ENCODE measurements around the gene PARP15. TPM values are rescaled to one million over a fixed set of nuclear protein-coding genes. Genes with fewer than 3 reads are reported as not detected.

PARP15 gene
- total RNA-seq, 2 donors from 2014 or later, result 0.74 to 1.1 TPM

DNA sequence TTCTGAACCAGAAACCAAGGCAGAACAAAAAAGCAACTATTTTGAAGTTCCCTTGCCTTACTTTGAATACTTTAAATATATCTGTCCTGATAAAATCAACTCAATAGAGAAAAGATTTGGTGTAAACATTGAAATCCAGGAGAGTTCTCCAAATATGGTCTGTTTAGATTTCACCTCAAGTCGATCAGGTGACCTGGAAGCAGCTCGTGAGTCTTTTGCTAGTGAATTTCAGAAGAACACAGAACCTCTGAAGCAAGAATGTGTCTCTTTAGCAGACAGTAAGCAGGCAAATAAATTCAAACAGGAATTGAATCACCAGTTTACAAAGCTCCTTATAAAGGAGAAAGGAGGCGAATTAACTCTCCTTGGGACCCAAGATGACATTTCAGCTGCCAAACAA lies 8.7 kb upstream of the PARP15 start:
- Histone ChIP-seq H3K9ac (ENCODE audit: low read depth in 2 of 2, low read length in 2 of 2) (no peak overlapping the region), H3K27ac (no peak overlapping the region), H3K9me3 (no peaks in the 10 kb centered on the region), H3K27me3 (no peaks in the 10 kb centered on the region), H3K4me1 (no peaks in the 10 kb centered on the region), H3K4me3 (no peak overlapping the region), H3K36me3 (peaks cover 17% of the 10 kb centered on the region)
- TF ChIP-seq, protein P1, sequence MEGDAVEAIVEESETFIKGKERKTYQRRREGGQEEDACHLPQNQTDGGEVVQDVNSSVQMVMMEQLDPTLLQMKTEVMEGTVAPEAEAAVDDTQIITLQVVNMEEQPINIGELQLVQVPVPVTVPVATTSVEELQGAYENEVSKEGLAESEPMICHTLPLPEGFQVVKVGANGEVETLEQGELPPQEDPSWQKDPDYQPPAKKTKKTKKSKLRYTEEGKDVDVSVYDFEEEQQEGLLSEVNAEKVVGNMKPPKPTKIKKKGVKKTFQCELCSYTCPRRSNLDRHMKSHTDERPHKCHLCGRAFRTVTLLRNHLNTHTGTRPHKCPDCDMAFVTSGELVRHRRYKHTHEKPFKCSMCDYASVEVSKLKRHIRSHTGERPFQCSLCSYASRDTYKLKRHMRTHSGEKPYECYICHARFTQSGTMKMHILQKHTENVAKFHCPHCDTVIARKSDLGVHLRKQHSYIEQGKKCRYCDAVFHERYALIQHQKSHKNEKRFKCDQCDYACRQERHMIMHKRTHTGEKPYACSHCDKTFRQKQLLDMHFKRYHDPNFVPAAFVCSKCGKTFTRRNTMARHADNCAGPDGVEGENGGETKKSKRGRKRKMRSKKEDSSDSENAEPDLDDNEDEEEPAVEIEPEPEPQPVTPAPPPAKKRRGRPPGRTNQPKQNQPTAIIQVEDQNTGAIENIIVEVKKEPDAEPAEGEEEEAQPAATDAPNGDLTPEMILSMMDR (IDR thresholded peaks at IDR 0.05), result no peak
- intact Hi-C loops (cut with DNase I), result no loop called here
- DNase-seq, result no peak

DNA sequence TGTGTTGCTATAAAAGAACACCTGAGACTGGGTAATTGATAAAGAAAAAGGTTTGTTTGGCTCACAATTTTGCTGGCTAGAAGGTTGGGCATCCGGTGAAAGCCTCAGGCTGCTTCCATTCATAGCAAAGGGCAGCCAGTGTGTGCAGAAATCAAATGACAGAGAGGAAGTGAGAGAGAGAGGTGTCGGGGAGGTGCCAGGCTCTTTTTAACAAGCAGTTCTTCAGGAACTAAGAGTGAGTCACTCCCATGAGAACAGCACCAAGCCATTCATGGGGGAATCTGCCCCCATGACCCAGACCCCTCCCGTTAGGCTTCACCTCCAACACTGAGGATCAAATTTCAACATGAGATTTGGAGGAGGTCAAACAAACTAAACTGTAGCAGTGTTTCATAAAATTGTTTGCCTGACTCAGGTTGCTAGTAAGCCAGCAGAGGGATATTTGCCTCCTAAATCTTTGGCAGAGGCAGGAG lies 4.5 kb upstream of the PARP15 start:
- H3K27me3 ChIP-seq, result no peaks in the 10 kb centered on the region
- TF ChIP-seq, protein P1 (IDR thresholded peaks at IDR 0.05), result no peak
- H3K27ac ChIP-seq, result no peak overlapping the region
- peaks cover 17% of the 10 kb centered on the region for H3K36me3 ChIP-seq
- no peak for DNase-seq
- no peak overlapping the region for H3K9ac ChIP-seq (ENCODE audit: low read depth in 2 of 2, low read length in 2 of 2)
- no peaks in the 10 kb centered on the region for H3K9me3 ChIP-seq
- H3K4me3 ChIP-seq, result no peak overlapping the region
- H3K4me1 ChIP-seq, result no peaks in the 10 kb centered on the region
- intact Hi-C loops (cut with DNase I), result no loop called here

DNA sequence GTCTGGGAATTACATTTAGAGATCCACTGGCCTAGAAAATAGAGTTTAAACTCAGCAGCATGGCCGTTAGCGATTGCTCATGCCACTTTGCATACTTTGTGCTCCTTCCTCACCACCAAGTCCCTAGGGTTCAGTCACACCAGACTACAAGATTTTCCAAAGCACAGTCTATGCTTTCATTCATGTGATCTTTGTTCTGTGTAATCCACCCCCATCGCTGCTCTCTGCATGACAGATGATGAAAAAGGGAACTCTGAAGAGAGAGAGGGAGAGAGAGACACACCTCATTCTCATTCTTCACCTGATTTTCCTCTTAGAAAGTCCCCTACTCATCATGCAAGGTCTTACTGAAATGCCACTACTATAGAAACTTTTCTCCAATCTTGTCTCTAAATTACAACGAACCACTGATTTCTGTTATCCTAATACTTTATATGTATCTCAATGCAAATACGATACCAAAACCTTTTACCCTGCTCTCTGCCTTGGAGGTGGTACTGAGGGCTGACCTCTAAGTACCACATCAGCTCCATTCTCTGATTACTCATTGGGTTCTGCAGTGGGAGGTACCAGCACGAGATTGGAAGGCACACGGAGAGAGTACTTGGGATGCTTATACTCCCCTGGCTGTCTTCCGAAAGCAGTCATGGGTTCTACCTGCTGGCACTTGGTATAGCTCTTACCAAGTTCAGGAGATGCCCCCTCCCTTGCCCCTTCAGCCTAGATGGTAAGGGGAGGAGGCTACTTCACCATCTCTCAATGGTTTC lies 1.1 kb upstream of the PARP15 start:
- intact Hi-C loops (cut with DNase I), result no loop called here
- no peak for DNase-seq
- no peaks in the 10 kb centered on the region for H3K9me3 ChIP-seq
- H3K27me3 ChIP-seq, result no peaks in the 10 kb centered on the region
- H3K4me3 ChIP-seq, result no peak overlapping the region
- H3K9ac ChIP-seq (ENCODE audit: low read depth in 2 of 2, low read length in 2 of 2), result no peak overlapping the region
- peaks cover 5% of the 10 kb centered on the region for H3K36me3 ChIP-seq
- no peak overlapping the region for H3K27ac ChIP-seq
- TF ChIP-seq, protein P1 (IDR thresholded peaks at IDR 0.05), result no peak
- no peaks in the 10 kb centered on the region for H3K4me1 ChIP-seq

DNA sequence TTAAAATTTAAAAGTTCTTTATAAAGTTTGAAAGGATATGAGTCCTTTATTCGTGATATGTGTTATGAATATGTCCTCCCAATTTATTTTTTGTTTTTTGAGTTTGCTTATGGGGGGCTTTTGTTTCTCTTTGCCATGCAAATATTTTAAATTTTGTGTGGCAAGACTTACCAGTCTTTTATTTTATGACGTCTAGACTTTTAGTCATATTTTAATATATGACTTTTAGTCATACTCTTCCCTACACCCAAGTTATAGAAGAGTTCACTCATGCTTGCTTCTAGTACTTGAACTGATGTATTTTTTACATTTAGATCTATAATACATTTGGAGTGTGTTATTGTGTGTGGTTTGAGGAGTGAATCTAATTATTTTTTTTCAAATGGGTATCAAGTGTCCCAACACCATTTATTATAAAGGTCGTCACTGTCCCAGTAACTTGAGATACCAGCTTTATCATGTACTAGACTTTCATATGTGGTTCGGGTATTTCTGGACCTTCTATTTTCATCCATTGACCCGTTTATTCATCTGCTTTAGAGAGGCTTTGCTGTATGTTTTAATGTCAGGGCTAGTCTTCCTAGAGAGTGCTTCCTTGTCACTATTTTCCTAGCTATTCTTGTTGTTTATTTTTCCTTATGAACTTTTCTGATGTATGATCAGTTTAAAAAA lies 755 bp downstream of the PARP15 start:
- peak overlapping the region; percentile 41 for H3K4me3 ChIP-seq

DNA sequence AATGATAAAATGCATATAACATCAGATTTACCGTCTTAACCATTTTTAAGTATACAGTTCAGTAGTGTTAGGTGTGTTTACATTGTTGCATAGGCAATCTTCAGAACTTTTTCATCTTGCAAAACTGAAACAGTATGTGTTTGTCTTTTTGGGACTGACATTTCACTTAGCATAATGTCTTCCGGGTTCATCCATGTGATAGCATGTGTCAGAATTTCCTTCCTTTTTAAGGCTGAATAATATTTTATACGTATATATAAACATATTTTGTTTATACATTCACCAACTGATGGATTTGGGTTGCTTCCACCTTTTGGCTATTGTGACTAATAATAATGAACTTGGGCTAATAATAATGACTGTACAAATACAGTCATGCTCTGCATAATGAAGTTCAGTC lies 3.0 kb downstream of the PARP15 start:
- Histone ChIP-seq H3K9ac (ENCODE audit: low read depth in 2 of 2, low read length in 2 of 2) (no peak overlapping the region), H3K27ac (no peak overlapping the region), H3K4me1 (no peaks in the 10 kb centered on the region), H3K27me3 (no peaks in the 10 kb centered on the region), H3K9me3 (peaks cover 4% of the 10 kb centered on the region), H3K36me3 (no peaks in the 10 kb centered on the region), H3K4me3 (no peak overlapping the region)
- intact Hi-C loops (cut with DNase I), result no loop called here
- no peak for DNase-seq
- TF ChIP-seq, protein P1 (IDR thresholded peaks at IDR 0.05), result no peak

More for the DNA sequence above, 755 bp downstream of the PARP15 start:
- Histone ChIP-seq H3K36me3 (no peaks in the 10 kb centered on the region), H3K27ac (no peak overlapping the region), H3K4me1 (no peaks in the 10 kb centered on the region), H3K27me3 (no peaks in the 10 kb centered on the region), H3K9ac (ENCODE audit: low read depth in 2 of 2, low read length in 2 of 2) (no peak overlapping the region), H3K9me3 (peaks cover 4% of the 10 kb centered on the region)
- intact Hi-C loops (cut with DNase I), result no loop called here
- DNase-seq, result no peak
- TF ChIP-seq, protein P1 (IDR thresholded peaks at IDR 0.05), result no peak
